WTC11 (cell line): ENCODE results near the gene NUP35. TPM values are rescaled to one million over a fixed set of nuclear protein-coding genes. Genes with fewer than 3 reads are reported as not detected.

ENCODE experiments used
- ATAC-seq: fragments of 200-7000 bp; cut with Tn5 transposase; 2 replicates; pipeline ENCODE4 v1.10.0; 2021; ENCODE audit warnings: mild to moderate bottlenecking, moderate library complexity
- CTCF ChIA-PET: fragments of 300-600 bp; sonication (Branson Sonifier 250); formaldehyde crosslinking; loops from one replicate; lab custom pipeline; 2021; ENCODE audit warnings: antibody characterized with exemption; lab: Charles Lee
- POLR2A ChIA-PET: fragments of 350-600 bp; sonication (Branson Sonifier 250); formaldehyde crosslinking; loops from one replicate; lab custom pipeline; 2021; ENCODE audit warnings: antibody characterized with exemption; lab: Charles Lee
- DNase-seq: peaks from one replicate; pipeline ENCODE4 v3.0.0; 2021; ENCODE audit warnings: low spot score
- H3K27ac Mint-ChIP-seq: 2 replicates; pipeline ENCODE4 v1.8.0; 2021; ENCODE audit warnings: mixed read lengths
- H3K27me3 Mint-ChIP-seq: 2 replicates; pipeline ENCODE4 v1.8.0; 2021; ENCODE audit warnings: low read depth, mild to moderate bottlenecking, moderate library complexity, mixed read lengths
- H3K36me3 Mint-ChIP-seq: 2 replicates; pipeline ENCODE4 v1.8.0; 2021; ENCODE audit warnings: mixed read lengths
- H3K4me1 Mint-ChIP-seq: 2 replicates; pipeline ENCODE4 v1.8.0; 2022; ENCODE audit warnings: mixed read lengths
- H3K4me3 Mint-ChIP-seq: 2 replicates; pipeline ENCODE4 v1.8.0; 2021; ENCODE audit warnings: mild to moderate bottlenecking, moderate library complexity, mixed read lengths
- H3K9me3 Mint-ChIP-seq: 2 replicates; pipeline ENCODE4 v1.8.0; 2021; ENCODE audit warnings: mixed read lengths
- AR ChIP-seq: fragments of 250-450 bp; sonication (Bioruptor Pico); IDR thresholded peaks from 2 replicates; pipeline ENCODE4 v1.9.0; 2021; ENCODE audit warnings: mild to moderate bottlenecking
- EMX1 ChIP-seq: fragments of 250-450 bp; sonication (Bioruptor Pico); IDR thresholded peaks from 2 replicates; pipeline ENCODE4 v1.8.0; 2021; ENCODE audit warnings: mild to moderate bottlenecking
- FOXP4 ChIP-seq: sonication (generic); formaldehyde crosslinking; IDR thresholded peaks from 2 replicates; pipeline ENCODE4 v1.8.0; 2022; ENCODE audit warnings: mild to moderate bottlenecking, missing genetic modification reagents
- IRF1 ChIP-seq: sonication (generic); formaldehyde crosslinking; IDR thresholded peaks from 2 replicates; pipeline ENCODE4 v1.8.0; 2023; ENCODE audit warnings: missing genetic modification reagents
- MLX ChIP-seq: sonication (generic); formaldehyde crosslinking; IDR thresholded peaks from 2 replicates; pipeline ENCODE4 v1.8.1; 2023; ENCODE audit warnings: mild to moderate bottlenecking, missing genetic modification reagents, moderate library complexity
- NFATC4 ChIP-seq: fragments of 250-450 bp; sonication (Bioruptor Pico); IDR thresholded peaks from 2 replicates; pipeline ENCODE4 v1.9.0; 2021; ENCODE audit warnings: mild to moderate bottlenecking
- PREB ChIP-seq: sonication (generic); formaldehyde crosslinking; IDR thresholded peaks from 2 replicates; pipeline ENCODE4 v1.8.1; 2022; ENCODE audit warnings: mild to moderate bottlenecking, missing genetic modification reagents, moderate library complexity, borderline replicate concordance
- RELA ChIP-seq: sonication (generic); formaldehyde crosslinking; IDR thresholded peaks from 2 replicates; pipeline ENCODE4 v1.8.1; 2022; ENCODE audit warnings: missing genetic modification reagents, mild to moderate bottlenecking, borderline replicate concordance
- SP1 ChIP-seq: sonication (generic); formaldehyde crosslinking; conservative IDR thresholded peaks from 2 replicates; pipeline ENCODE4 v1.8.1; 2022; ENCODE audit warnings: missing genetic modification reagents
- TCF7 ChIP-seq: sonication (generic); formaldehyde crosslinking; IDR thresholded peaks from 2 replicates; pipeline ENCODE4 v1.8.0; 2022; ENCODE audit warnings: mild to moderate bottlenecking, low read depth, missing genetic modification reagents, moderate library complexity
- ZNF232 ChIP-seq: sonication (generic); formaldehyde crosslinking; IDR thresholded peaks from 2 replicates; pipeline ENCODE4 v1.8.0; 2022; ENCODE audit warnings: mild to moderate bottlenecking, missing genetic modification reagents
- ZNF396 ChIP-seq: fragments of 250-450 bp; sonication (Bioruptor Pico); IDR thresholded peaks from 2 replicates; pipeline ENCODE4 v1.8.0; 2021; ENCODE audit warnings: mild to moderate bottlenecking, moderate library complexity, borderline replicate concordance
- ZNF416 ChIP-seq: fragments of 250-450 bp; sonication (Bioruptor Pico); IDR thresholded peaks from 2 replicates; pipeline ENCODE4 v1.9.0; 2021; ENCODE audit warnings: mild to moderate bottlenecking, inconsistent platforms
- ZNF423 ChIP-seq: fragments of 250-450 bp; sonication (Bioruptor Pico); IDR thresholded peaks from 2 replicates; pipeline ENCODE4 v2.1.2; 2022; ENCODE audit warnings: mild to moderate bottlenecking, moderate library complexity
- ZNF532 ChIP-seq: fragments of 250-450 bp; sonication (Bioruptor Pico); IDR thresholded peaks from 2 replicates; pipeline ENCODE4 v1.9.0; 2021; ENCODE audit warnings: mild to moderate bottlenecking, borderline replicate concordance
- ZNF671 ChIP-seq: fragments of 250-450 bp; sonication (Bioruptor Pico); IDR thresholded peaks from 2 replicates; pipeline ENCODE4 v1.8.0; 2021; ENCODE audit warnings: mild to moderate bottlenecking
- total RNA-seq: library from RNA; stranded (reverse); gene quantifications from 3 replicates; pipeline ENCODE4 v1.2.3, GENCODE V29; 2021

The NUP35 gene
- total RNA-seq, 1 experiment from 2014 or later, result 39.5 TPM

GRCh38 chr2:183124957-183125255 lies 663 bp downstream of the NUP35 start:
- TF ChIP-seq ZNF671 (CRISPR knock-in tag) (no peak), TCF7 (CRISPR knock-in tag) (no peak), PREB (no peak), SP1 (no peak), AR (CRISPR knock-in tag) (no peak), NFATC4 (CRISPR knock-in tag) (no peak), ZNF416 (CRISPR knock-in tag) (no peak), ZNF532 (no peak), MLX (CRISPR knock-in tag) (no peak), ZNF232 (CRISPR knock-in tag) (no peak), RELA (CRISPR knock-in tag) (no peak)
- ATAC-seq (no peak), DNase-seq (no peak)
- Mint-ChIP-seq H3K9me3 (no peaks in the 10 kb centered on the region), H3K27me3 (no peaks in the 10 kb centered on the region; the same call in 1 of the 2 replicates), H3K4me1 (peaks cover 28% of the 10 kb centered on the region), H3K36me3 (peaks cover 14% of the 10 kb centered on the region), H3K4me3 (peak overlapping the region; percentile 96), H3K27ac (peak overlapping the region; percentile 99)
- ChIA-PET CTCF (interaction anchor here (0.8 to 2.0 kb wide), 3 partner anchors 48 to 257 kb away, joined by 3 to 8 read pairs (median 4); no protein-coding TSS in a partner anchor), POLR2A (interaction anchor here (0.7 to 1.3 kb wide), 6 partner anchors 8 to 258 kb away, joined by 3 to 6 read pairs (median 3); partner anchors contain the start of gene FRZB)

- TF ChIP-seq FOXP4 (no peak), ZNF423 (CRISPR knock-in tag) (no peak), EMX1 (no peak), ZNF396 (CRISPR knock-in tag) (no peak), IRF1 (CRISPR knock-in tag) (no peak)
- CTCF ChIA-PET, result interaction anchor here (1.1 kb wide), 1 partner anchor 47 kb away, joined by 3 read pairs; no protein-coding TSS in a partner anchor
- H3K36me3 Mint-ChIP-seq, result peaks cover 21% of the 10 kb centered on the region
- peak overlapping the region; percentile 96 for H3K4me3 Mint-ChIP-seq
- POLR2A ChIA-PET, result interaction anchor here (1.1 kb wide), 1 partner anchor 9 kb away, joined by 3 read pairs; no protein-coding TSS in a partner anchor
- DNase-seq, result no peak
- no peak overlapping the region; the same call in 1 of the 2 replicates for H3K27ac Mint-ChIP-seq
- no peaks in the 10 kb centered on the region for H3K9me3 Mint-ChIP-seq
- ATAC-seq, result no peak
- H3K4me1 Mint-ChIP-seq, result peaks cover 28% of the 10 kb centered on the region
- no peaks in the 10 kb centered on the region for H3K27me3 Mint-ChIP-seq
Measured at GRCh38 chr2:183125659-183126341, 1.6 kb downstream of the NUP35 start.
